Memory B cell (primary cell): ENCODE measurements around the gene SIX2.

Experiments
- ATAC-seq: fragments of 150-1000 bp; cut with Tn5 transposase; 2 replicates; pipeline ENCODE4 v1.10.0; 2021; ENCODE audit warnings: low read depth, mild to moderate bottlenecking, moderate library complexity
- DNase-seq, 2 donors: peaks; one replicate each; pipeline ENCODE4 v3.0.0; 2022; ENCODE audit warnings: low spot score in 2 of 2
- H3K27ac Mint-ChIP-seq: one replicate; pipeline ENCODE4 v1.8.0; 2022; ENCODE audit warnings: mild to moderate bottlenecking, moderate library complexity, mixed read lengths
- H3K27me3 Mint-ChIP-seq: one replicate; pipeline ENCODE4 v1.8.0; 2022; ENCODE audit warnings: mixed read lengths
- H3K36me3 Mint-ChIP-seq: one replicate; pipeline ENCODE4 v1.8.0; 2022; ENCODE audit warnings: mild to moderate bottlenecking, mixed read lengths
- H3K4me1 Mint-ChIP-seq: one replicate; pipeline ENCODE4 v1.8.0; 2022; ENCODE audit warnings: mixed read lengths
- H3K4me3 Mint-ChIP-seq: one replicate; pipeline ENCODE4 v1.8.0; 2022; ENCODE audit warnings: mild to moderate bottlenecking, moderate library complexity, mixed read lengths
- H3K9me3 Mint-ChIP-seq: one replicate; pipeline ENCODE4 v1.8.0; 2022; ENCODE audit warnings: mixed read lengths

Gene SIX2

DNA sequence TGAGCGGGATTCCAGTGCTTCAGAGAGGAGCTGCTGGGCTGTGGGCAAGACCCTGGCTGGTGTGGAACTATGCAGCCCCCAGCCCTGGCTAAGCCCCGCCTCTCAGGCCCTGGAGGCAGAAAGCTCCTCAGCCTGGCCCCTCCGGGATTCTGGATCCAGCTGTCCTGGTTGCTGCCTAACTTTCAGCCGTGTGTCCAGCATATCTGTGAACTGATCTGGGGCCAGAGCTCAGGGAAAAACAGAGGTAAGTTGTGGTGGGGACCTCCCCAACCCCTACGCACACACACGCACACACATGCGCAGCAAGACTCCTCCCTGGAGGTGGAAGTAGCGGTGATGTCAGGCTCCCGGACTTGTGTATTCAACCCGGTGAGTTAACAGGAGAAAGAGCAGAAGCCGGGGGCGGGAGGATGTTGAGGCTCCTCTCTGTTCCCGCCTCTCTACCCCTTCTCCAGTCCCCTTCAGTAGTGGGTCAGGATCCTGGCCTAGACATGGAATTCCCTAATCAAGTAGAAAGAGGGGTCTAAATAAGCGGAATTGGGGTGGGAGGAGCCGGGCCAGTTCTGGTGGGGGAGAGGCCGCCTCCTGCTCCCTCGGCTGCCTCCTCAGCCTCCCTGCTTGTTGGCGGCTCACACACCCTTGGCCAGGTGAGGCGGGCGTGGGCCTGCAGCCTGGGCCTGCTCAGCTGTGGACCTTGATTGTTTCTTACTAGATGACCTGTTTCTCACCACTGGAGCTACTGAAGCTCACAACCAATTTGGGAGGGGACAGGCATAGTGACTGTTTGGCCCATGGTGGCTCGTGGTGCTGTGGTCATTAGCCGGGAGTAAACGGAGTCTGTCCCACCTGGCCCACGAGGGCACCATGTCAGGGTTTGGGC is 33.4 kb downstream of the SIX2 start:
- H3K4me1 Mint-ChIP-seq = peaks cover 5% of the 10 kb centered on the region
- no peak overlapping the region for H3K27ac Mint-ChIP-seq
- H3K4me3 Mint-ChIP-seq = peak overlapping the region; percentile 51
- H3K9me3 Mint-ChIP-seq = no peaks in the 10 kb centered on the region
- no peaks in the 10 kb centered on the region for H3K36me3 Mint-ChIP-seq
- H3K27me3 Mint-ChIP-seq = peaks cover 7% of the 10 kb centered on the region
- peak; percentile 34 for ATAC-seq
- no peak for DNase-seq

DNA sequence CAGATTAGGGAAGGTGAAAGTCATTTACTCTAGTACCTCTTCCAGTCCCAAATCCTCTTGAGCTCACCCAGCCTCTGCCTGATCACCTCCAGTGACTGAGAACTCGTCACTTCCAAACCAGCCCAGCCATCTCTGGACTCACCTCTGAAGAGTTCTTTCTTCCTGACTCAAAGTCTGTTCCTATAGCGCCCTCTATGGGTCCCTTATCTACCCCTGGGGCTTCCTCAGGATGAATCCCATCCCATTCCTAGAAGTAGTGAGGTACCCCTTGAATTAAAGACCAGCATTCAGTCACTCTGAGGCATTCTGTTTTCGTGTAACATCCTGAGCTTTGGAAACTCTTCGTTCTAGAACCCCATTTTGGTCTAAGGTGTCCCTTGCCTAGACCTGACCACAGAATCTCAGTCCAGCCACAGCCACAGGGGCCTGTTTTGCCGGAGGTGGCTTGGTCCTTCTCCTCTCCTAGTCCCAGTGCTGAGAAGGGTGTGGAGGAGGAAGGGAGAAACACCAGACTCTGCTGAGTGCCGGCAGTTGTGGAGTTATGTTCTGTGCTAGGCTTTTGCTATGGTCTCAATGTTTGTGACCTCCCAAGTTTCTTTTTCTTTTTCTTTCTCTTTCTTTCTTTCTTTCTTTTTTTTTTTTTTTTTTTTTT is 35.1 kb downstream of the SIX2 start:
- Mint-ChIP-seq H3K9me3 (no peaks in the 10 kb centered on the region), H3K27me3 (peaks cover 12% of the 10 kb centered on the region), H3K27ac (no peak overlapping the region), H3K4me1 (peaks cover 5% of the 10 kb centered on the region), H3K36me3 (no peaks in the 10 kb centered on the region), H3K4me3 (no peak overlapping the region)
- ATAC-seq = no peak
- DNase-seq = no peak

- Mint-ChIP-seq H3K27me3 (peaks cover 12% of the 10 kb centered on the region), H3K9me3 (no peaks in the 10 kb centered on the region), H3K4me3 (no peak overlapping the region), H3K27ac (no peak overlapping the region), H3K4me1 (peaks cover 5% of the 10 kb centered on the region), H3K36me3 (no peaks in the 10 kb centered on the region)
- no peak for DNase-seq
- ATAC-seq = no peak
Observed at GRCh38 chr2:44972771-44973535, 36.3 kb downstream of the SIX2 start.

GRCh38 chr2:44970846-44971450 is 38.3 kb downstream of the SIX2 start:
- Mint-ChIP-seq H3K4me1 (peaks cover 5% of the 10 kb centered on the region), H3K27me3 (peaks cover 12% of the 10 kb centered on the region), H3K27ac (no peak overlapping the region), H3K9me3 (no peaks in the 10 kb centered on the region), H3K36me3 (no peaks in the 10 kb centered on the region), H3K4me3 (no peak overlapping the region)
- no peak for DNase-seq
- no peak for ATAC-seq

DNA sequence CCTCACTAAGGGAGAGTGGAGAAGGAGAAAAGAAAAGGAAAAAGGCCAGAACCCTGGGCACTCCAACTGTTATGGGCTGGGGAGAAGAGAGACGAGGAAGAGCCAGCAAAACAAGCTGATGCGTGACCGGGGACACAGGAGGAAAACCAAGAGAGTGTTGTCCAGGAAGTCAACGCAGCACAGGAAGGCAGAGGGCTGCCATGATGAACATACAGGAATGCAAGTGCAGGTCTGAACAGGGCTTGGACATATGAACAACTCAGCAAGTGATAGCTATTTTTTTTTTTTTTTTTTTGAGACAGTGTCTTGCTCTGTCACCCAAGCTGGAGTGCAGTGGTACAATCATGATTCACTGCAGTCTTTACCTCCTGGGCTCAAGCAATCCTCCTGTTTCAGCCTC is 39.3 kb downstream of the SIX2 start:
- ATAC-seq (no peak), DNase-seq (no peak)
- Mint-ChIP-seq H3K4me1 (peaks cover 5% of the 10 kb centered on the region), H3K27me3 (peaks cover 12% of the 10 kb centered on the region), H3K9me3 (no peaks in the 10 kb centered on the region), H3K27ac (no peak overlapping the region), H3K36me3 (no peaks in the 10 kb centered on the region), H3K4me3 (no peak overlapping the region)

- Mint-ChIP-seq H3K4me3 (no peak overlapping the region), H3K9me3 (no peaks in the 10 kb centered on the region), H3K4me1 (peaks cover under 1% of the 10 kb centered on the region), H3K27me3 (peaks cover 16% of the 10 kb centered on the region), H3K27ac (no peak overlapping the region), H3K36me3 (no peaks in the 10 kb centered on the region)
- no peak for DNase-seq
- no peak for ATAC-seq
Observed at GRCh38 chr2:44967727-44968432, 41.4 kb downstream of the SIX2 start.

DNA sequence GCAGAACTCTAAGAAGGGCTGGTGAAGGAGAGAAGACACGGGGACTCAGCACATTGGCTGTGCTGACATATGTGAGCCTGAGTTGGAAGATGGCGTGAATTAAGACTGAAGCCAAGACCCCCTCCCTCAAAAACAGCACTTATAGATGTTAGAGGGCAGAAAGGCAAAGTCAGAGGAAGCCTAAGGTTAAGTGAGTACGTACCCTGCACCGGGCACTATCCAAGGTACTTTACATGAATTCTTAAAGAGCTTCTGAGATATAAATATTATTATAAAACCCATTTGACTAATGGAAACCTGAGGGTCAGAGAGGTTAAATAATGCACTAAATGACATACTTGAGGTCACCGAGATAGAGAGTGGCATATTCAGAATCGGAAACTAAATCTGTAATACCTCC is 42.2 kb downstream of the SIX2 start:
- Mint-ChIP-seq H3K4me1 (no peaks in the 10 kb centered on the region), H3K36me3 (no peaks in the 10 kb centered on the region), H3K9me3 (no peaks in the 10 kb centered on the region), H3K27me3 (peaks cover 16% of the 10 kb centered on the region), H3K4me3 (no peak overlapping the region), H3K27ac (no peak overlapping the region)
- DNase-seq = no peak
- ATAC-seq = no peak

DNA sequence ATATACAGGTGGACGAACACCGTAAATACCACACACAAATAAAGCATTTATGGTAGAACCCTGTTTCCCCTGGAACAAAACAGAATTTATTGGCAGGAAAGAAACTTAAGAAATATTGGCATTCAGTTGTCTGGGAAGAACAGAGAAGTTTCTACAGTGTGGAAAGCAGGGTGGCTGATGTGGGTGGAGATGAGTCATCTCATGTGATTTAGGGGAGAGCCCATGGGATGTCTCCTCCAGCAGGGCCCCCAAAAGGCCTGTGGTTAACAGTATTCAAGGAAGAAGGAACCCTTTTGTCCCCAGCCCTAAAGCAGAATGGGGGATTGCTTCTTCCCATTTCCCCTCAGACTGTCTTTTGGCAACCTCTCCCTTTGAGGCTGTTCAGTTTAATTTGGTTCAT is 43.6 kb downstream of the SIX2 start:
- H3K9me3 Mint-ChIP-seq = no peaks in the 10 kb centered on the region
- ATAC-seq (no peak), DNase-seq (no peak)
- H3K36me3 Mint-ChIP-seq = no peaks in the 10 kb centered on the region
- peaks cover 16% of the 10 kb centered on the region for H3K27me3 Mint-ChIP-seq
- no peaks in the 10 kb centered on the region for H3K4me1 Mint-ChIP-seq
- H3K4me3 Mint-ChIP-seq = no peak overlapping the region
- H3K27ac Mint-ChIP-seq = no peak overlapping the region

DNA sequence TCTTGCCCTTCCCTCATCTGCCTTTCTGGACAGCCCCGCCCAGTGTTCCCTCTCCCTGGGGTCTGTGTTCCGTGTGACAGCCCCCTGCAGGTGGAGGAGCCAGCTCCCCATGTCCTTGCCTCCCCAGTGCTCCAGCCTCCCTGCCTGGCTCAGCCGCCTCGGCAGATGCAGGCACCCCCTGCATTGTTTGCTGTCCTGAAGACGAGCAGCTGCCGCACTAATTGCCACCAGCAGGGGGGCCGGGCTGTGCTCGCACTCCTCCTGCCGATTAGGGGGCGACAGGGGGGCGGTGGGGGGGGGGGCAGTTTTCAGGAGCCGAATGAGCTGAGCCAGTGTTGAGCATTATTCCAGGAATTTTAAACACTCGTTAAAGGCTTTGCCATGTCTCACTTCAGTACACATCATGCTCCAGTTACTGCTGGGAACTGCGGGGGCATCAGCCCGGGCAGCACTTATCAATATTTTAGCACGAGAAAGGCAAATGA is 44.5 kb downstream of the SIX2 start:
- ATAC-seq (no peak), DNase-seq (no peak)
- peaks cover 15% of the 10 kb centered on the region for H3K27me3 Mint-ChIP-seq
- H3K27ac Mint-ChIP-seq = no peak overlapping the region
- no peaks in the 10 kb centered on the region for H3K36me3 Mint-ChIP-seq
- no peaks in the 10 kb centered on the region for H3K9me3 Mint-ChIP-seq
- no peaks in the 10 kb centered on the region for H3K4me1 Mint-ChIP-seq
- H3K4me3 Mint-ChIP-seq = no peak overlapping the region

GRCh38 chr2:44962176-44962695 is 47.0 kb downstream of the SIX2 start:
- Mint-ChIP-seq H3K9me3 (no peaks in the 10 kb centered on the region), H3K27me3 (peaks cover 9% of the 10 kb centered on the region), H3K4me1 (no peaks in the 10 kb centered on the region), H3K27ac (no peak overlapping the region), H3K4me3 (no peak overlapping the region), H3K36me3 (no peaks in the 10 kb centered on the region)
- DNase-seq (no peak), ATAC-seq (no peak)

- ATAC-seq = no peak
- peaks cover 7% of the 10 kb centered on the region for H3K27me3 Mint-ChIP-seq
- no peak overlapping the region for H3K27ac Mint-ChIP-seq
- no peak for DNase-seq
- no peaks in the 10 kb centered on the region for H3K9me3 Mint-ChIP-seq
- H3K4me1 Mint-ChIP-seq = no peaks in the 10 kb centered on the region
- no peaks in the 10 kb centered on the region for H3K36me3 Mint-ChIP-seq
- H3K4me3 Mint-ChIP-seq = no peak overlapping the region
Observed at GRCh38 chr2:44960871-44961270, 48.4 kb downstream of the SIX2 start.

GRCh38 chr2:44959855-44960254 is 49.4 kb downstream of the SIX2 start:
- H3K4me1 Mint-ChIP-seq = peaks cover 4% of the 10 kb centered on the region
- H3K4me3 Mint-ChIP-seq = no peak overlapping the region
- no peaks in the 10 kb centered on the region for H3K9me3 Mint-ChIP-seq
- H3K27ac Mint-ChIP-seq = no peak overlapping the region
- DNase-seq = no peak
- no peaks in the 10 kb centered on the region for H3K36me3 Mint-ChIP-seq
- no peak for ATAC-seq
- H3K27me3 Mint-ChIP-seq = peaks cover 11% of the 10 kb centered on the region

- no peaks in the 10 kb centered on the region for H3K9me3 Mint-ChIP-seq
- H3K27ac Mint-ChIP-seq = no peak overlapping the region
- peaks cover 12% of the 10 kb centered on the region for H3K4me1 Mint-ChIP-seq
- no peak for ATAC-seq
- no peak overlapping the region for H3K4me3 Mint-ChIP-seq
- no peak for DNase-seq
- no peaks in the 10 kb centered on the region for H3K36me3 Mint-ChIP-seq
- H3K27me3 Mint-ChIP-seq = peaks cover 16% of the 10 kb centered on the region
Observed at GRCh38 chr2:44957656-44958327, 51.5 kb downstream of the SIX2 start.
